IPS-15b (cell line): ENCODE measurements around the gene GPR42.
"Not testable (repeated sequence)": the region's sequence is repeated elsewhere in the genome, so short reads cannot be mapped to it uniquely, and the experiment has no call there.

Experiments used
- H3K27me3 ChIP-seq: one replicate; pipeline ENCODE4 v1.6.1; 2013; ENCODE audit warnings: low read length; ENCODE audit not compliant: control insufficient read depth, insufficient read depth
- H3K36me3 ChIP-seq: one replicate; pipeline ENCODE4 v1.6.1; 2013; ENCODE audit warnings: low read length; ENCODE audit not compliant: control insufficient read depth, insufficient read depth
- H3K4me1 ChIP-seq: one replicate; pipeline ENCODE4 v1.6.1; 2013; ENCODE audit warnings: mild to moderate bottlenecking, low read length; ENCODE audit not compliant: control insufficient read depth, insufficient read depth
- H3K4me3 ChIP-seq: one replicate; pipeline ENCODE4 v1.5.1; 2013; ENCODE audit warnings: low read depth, low read length
- H3K9ac ChIP-seq: one replicate; pipeline ENCODE4 v1.6.1; 2013; ENCODE audit warnings: low read depth, mild to moderate bottlenecking, low read length
- H3K9me3 ChIP-seq: one replicate; pipeline ENCODE4 v1.6.1; 2013; ENCODE audit warnings: mild to moderate bottlenecking, low read length; ENCODE audit not compliant: control insufficient read depth, insufficient read depth

GPR42 gene

DNA sequence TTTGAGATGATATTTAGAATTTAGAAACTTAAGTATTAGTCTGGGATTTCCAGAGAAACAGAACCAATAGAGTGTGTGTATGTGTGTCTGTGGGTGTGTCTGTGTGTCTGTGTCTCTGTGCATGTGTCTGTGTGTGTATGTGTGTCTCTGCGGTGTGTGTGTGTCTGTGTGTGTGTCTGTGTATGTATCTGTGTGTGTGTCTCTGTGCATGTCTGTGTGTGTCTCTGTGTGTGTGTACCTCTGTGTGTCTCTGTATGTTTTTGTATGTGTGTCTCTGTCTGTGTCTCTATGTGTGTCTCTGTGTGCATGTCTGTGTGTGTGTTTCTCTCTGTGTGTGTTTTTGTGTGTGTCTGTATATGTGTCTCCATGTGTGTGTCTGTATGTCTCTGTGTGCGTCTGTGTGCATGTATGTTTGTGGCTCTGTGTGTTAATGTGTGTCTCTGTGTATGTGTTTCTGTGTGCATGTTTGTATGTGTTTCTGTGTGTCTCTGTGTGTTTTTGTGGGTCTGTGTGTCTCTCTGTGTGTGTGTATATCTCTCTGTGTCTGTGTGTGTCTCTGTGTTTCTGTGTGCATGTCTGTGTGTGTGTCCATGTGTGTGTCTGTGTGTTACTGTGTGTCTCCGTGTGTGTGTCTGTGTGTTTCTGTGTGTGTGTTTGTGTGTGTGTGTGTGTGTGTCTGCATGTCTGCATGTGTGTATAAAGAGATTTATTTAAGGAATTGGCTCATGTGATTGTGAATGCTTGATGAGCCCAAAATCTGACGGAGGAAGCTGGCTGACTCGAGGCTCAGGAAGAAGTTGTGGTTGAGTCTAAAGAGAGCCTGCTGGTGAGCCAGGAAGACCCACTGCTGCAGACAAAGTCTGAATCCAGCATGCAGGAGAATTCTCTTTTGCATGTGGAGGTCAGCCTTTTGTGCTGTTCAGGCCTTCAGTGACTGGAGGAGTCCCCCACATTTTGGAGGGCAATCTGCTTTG, 22.2 kb downstream of the GPR42 start:
- no peaks in the 10 kb centered on the region for H3K9me3 ChIP-seq
- H3K4me3 ChIP-seq = no peak overlapping the region
- no peaks in the 10 kb centered on the region for H3K36me3 ChIP-seq
- H3K9ac ChIP-seq = no peak overlapping the region
- no peaks in the 10 kb centered on the region for H3K4me1 ChIP-seq
- no peaks in the 10 kb centered on the region for H3K27me3 ChIP-seq

DNA sequence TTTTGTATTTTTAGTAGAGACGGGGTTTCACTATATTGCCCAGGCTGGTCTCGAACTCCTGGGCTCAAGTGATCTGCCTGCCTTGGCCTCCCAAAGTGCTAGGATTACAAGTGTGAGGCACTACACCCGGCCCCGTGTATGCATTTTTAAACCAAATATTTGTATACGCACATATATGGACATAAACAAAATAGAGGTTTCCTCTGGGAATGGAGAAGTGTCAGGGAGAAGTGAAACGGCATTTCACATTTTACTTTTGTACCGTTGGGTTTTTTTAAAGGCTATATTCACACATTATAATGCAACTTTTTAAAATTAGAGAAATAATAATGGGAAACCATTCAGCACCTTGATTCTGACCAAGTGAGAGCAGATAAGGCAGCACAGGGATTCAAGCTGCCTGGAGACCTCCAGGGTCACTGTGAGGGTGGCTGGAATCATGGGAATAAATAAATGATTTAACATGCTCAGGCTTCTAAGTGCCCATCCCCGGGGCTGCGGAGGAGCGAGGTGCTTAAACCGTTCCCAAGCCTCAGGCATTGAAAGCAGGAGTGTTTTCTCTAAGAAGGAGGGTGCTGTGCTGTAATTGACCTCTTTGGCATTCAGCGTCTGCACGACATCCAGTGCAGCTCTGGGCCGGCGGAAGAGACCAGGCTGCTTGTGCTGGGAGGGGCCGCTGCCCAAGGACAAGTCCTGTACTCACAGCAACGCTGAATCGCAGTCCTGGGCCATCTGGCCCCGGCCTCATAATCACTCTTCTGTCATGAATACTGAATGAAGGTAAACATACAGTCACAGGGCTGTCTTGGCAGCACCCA, 24.7 kb downstream of the GPR42 start:
- Histone ChIP-seq H3K4me1 (no peaks in the 10 kb centered on the region), H3K9ac (no peak overlapping the region), H3K27me3 (no peaks in the 10 kb centered on the region), H3K9me3 (no peaks in the 10 kb centered on the region), H3K4me3 (no peak overlapping the region), H3K36me3 (no peaks in the 10 kb centered on the region)

GRCh38 chr19:35396240-35396885, 25.5 kb downstream of the GPR42 start:
- Histone ChIP-seq H3K27me3 (no peaks in the 10 kb centered on the region), H3K4me3 (no peak overlapping the region), H3K9me3 (no peaks in the 10 kb centered on the region), H3K9ac (no peak overlapping the region), H3K4me1 (no peaks in the 10 kb centered on the region), H3K36me3 (no peaks in the 10 kb centered on the region)

DNA sequence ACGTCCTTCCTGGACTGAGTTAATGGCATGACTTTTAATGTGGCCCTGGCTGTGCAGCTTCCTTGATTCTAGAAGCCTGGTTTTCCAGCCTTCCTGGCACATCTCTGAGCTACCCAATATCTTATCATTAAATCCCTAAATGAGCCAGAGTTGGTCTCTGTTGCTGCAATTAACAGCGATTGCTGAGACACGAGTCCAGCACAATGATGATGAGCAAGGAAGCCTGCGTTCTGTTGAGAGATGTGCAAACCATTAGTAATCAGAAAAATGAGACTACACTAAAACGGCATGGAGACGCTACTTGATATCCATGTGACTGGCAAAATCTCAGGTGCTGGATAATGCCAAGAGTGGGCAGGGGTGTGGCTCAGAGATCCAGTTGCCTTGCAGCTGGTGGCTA, 26.2 kb downstream of the GPR42 start:
- Histone ChIP-seq H3K9ac (no peak overlapping the region), H3K4me1 (no peaks in the 10 kb centered on the region), H3K27me3 (no peaks in the 10 kb centered on the region), H3K9me3 (no peaks in the 10 kb centered on the region), H3K4me3 (no peak overlapping the region), H3K36me3 (no peaks in the 10 kb centered on the region)

GRCh38 chr19:35398570-35398969, 27.7 kb downstream of the GPR42 start:
- Histone ChIP-seq H3K4me1 (no peaks in the 10 kb centered on the region), H3K9ac (no peak overlapping the region), H3K27me3 (no peaks in the 10 kb centered on the region)

DNA sequence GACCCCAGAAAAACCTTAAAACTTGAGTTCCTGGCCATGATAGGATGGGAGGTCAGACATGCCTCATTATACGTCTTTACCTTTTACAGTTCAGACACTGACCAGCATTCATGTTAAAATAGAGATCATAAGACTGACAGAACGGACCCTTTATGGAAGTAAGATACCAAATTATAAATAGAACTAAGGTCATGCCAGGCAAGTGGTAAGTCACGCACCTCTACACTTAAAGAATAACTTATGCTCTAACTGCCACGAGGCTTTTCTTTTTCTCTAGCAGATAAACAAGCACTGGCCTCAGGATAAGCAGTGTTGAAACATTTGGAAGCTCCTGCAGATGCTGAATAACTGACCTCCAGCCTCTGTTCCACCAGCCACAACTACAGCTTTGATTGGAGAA, 28.4 kb downstream of the GPR42 start:
- Histone ChIP-seq H3K9me3 (no peaks in the 10 kb centered on the region), H3K36me3 (no peaks in the 10 kb centered on the region), H3K9ac (no peak overlapping the region), H3K27me3 (no peaks in the 10 kb centered on the region), H3K4me1 (no peaks in the 10 kb centered on the region), H3K4me3 (no peak overlapping the region)

More at GRCh38 chr19:35398570-35398969, 27.7 kb downstream of the GPR42 start:
- Histone ChIP-seq H3K4me3 (no peak overlapping the region), H3K9me3 (no peaks in the 10 kb centered on the region), H3K36me3 (no peaks in the 10 kb centered on the region)

- Histone ChIP-seq H3K36me3 (no peaks in the 10 kb centered on the region), H3K4me3 (no peak overlapping the region), H3K9ac (no peak overlapping the region), H3K27me3 (no peaks in the 10 kb centered on the region), H3K9me3 (no peaks in the 10 kb centered on the region), H3K4me1 (no peaks in the 10 kb centered on the region)
These were observed 29.3 kb downstream of the GPR42 start for GRCh38 chr19:35399948-35400772.

- Histone ChIP-seq H3K4me3 (no peak overlapping the region), H3K36me3 (no peaks in the 10 kb centered on the region), H3K4me1 (no peaks in the 10 kb centered on the region), H3K27me3 (no peaks in the 10 kb centered on the region), H3K9ac (no peak overlapping the region), H3K9me3 (no peaks in the 10 kb centered on the region)
These were observed 29.9 kb downstream of the GPR42 start for GRCh38 chr19:35400773-35401100.

- not testable (repeated sequence) for H3K9ac ChIP-seq, H3K4me3 ChIP-seq, H3K27me3 ChIP-seq, H3K36me3 ChIP-seq, H3K9me3 ChIP-seq, H3K4me1 ChIP-seq
These were observed 30.5 kb downstream of the GPR42 start for GRCh38 chr19:35401416-35401815.

- Histone ChIP-seq H3K9me3 (no peaks in the 10 kb centered on the region), H3K4me1 (no peaks in the 10 kb centered on the region), H3K27me3 (no peaks in the 10 kb centered on the region), H3K36me3 (no peaks in the 10 kb centered on the region), H3K4me3 (no peak overlapping the region), H3K9ac (no peak overlapping the region)
These were observed 32.4 kb downstream of the GPR42 start for GRCh38 chr19:35403116-35403760.
